MCF 10A (cell line): ENCODE data around the gene TMEM131. TPM values are rescaled to one million over a fixed set of nuclear protein-coding genes. Genes with fewer than 3 reads are reported as not detected.

Experiments
- BruUV-seq: library from RNA; stranded (reverse); fragments of 400-500 nt; replicated peaks from 2 replicates; lab custom pipeline; 2021; lab: Mats Ljungman, UMichigan
- CTCF ChIA-PET: fragments of 300-600 bp; sonication (Branson Sonifier 250); formaldehyde crosslinking; extraction: SDS; loops from one replicate; lab custom pipeline; 2021; ENCODE audit warnings: antibody characterized with exemption, inconsistent platforms; lab: Yijun Ruan, JAX
- POLR2A ChIA-PET: fragments of 300-600, 350-650 bp; sonication (Branson Sonifier 250); formaldehyde crosslinking; extraction: SDS; loops from one replicate; lab custom pipeline; 2020; ENCODE audit warnings: antibody characterized with exemption, inconsistent platforms; lab: Yijun Ruan, JAX
- DNase-seq: peaks from one replicate; pipeline ENCODE4 v3.0.0-alpha.2; 2018; ENCODE audit not compliant: unreplicated experiment
- H3K27ac Mint-ChIP-seq: one replicate; pipeline ENCODE4 v1.8.0; 2022; ENCODE audit warnings: mild to moderate bottlenecking, low read depth, mixed read lengths; ENCODE audit not compliant: unreplicated experiment
- H3K27me3 Mint-ChIP-seq: one replicate; pipeline ENCODE4 v1.8.0; 2022; ENCODE audit warnings: mixed read lengths; ENCODE audit not compliant: insufficient read depth, unreplicated experiment
- H3K36me3 Mint-ChIP-seq: one replicate; pipeline ENCODE4 v1.8.0; 2022; ENCODE audit warnings: mild to moderate bottlenecking, moderate library complexity, mixed read lengths; ENCODE audit not compliant: insufficient read depth, unreplicated experiment
- H3K4me1 Mint-ChIP-seq: one replicate; pipeline ENCODE4 v1.8.0; 2022; ENCODE audit warnings: mixed read lengths; ENCODE audit not compliant: insufficient read depth, unreplicated experiment
- H3K4me3 Mint-ChIP-seq: one replicate; pipeline ENCODE4 v1.8.0; 2022; ENCODE audit warnings: mild to moderate bottlenecking, moderate library complexity, mixed read lengths; ENCODE audit not compliant: unreplicated experiment
- H3K9me3 Mint-ChIP-seq: one replicate; pipeline ENCODE4 v1.8.0; 2022; ENCODE audit warnings: mixed read lengths; ENCODE audit not compliant: unreplicated experiment
- intact Hi-C: fragments of 100-400 bp; cut with micrococcal nuclease; formaldehyde crosslinking; loops from 2 replicates; pipeline ENCODE4 v1.14.1; 2022
- total RNA-seq: library from RNA; stranded (reverse); gene quantifications from 2 replicates; pipeline ENCODE4 v1.2.3, GENCODE V29; 2022
- TF ChIP-seq, protein P1 (sequence below): fragments of 200-600 bp; IDR thresholded peaks from one replicate; pipeline ENCODE4 v1.8.0; 2022; ENCODE audit warnings: antibody characterized with exemption, mild to moderate bottlenecking; ENCODE audit not compliant: unreplicated experiment

TMEM131 gene
- total RNA-seq, 1 experiment from 2014 or later = 42.2 TPM

DNA sequence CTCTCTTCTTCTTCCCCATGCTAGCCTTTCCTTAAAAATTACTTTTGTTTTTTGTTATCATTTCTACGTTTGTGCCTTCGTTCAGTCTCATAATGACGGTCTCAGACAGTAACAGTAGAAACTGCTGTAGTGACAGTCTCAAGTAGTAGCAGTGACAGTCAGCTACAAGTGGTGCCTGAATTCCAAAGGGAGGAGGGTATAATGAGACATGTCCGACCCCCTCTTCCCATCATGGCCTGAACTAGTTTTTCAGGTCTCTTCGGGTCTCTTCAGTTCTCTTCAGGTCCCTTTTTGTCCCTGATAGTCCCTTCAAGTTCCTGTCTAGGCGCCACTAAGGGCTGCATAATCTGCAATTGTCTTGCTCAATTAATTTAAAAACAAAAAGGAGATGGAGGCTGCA lies 12.6 kb downstream of the TMEM131 start:
- Mint-ChIP-seq H3K4me3 (no peak overlapping the region), H3K27me3 (no peaks in the 10 kb centered on the region), H3K36me3 (peaks cover 7% of the 10 kb centered on the region), H3K9me3 (peaks cover 23% of the 10 kb centered on the region), H3K4me1 (peaks cover 17% of the 10 kb centered on the region), H3K27ac (no peak overlapping the region)
- ChIA-PET CTCF (no interaction called here), POLR2A (interaction anchor here (0.5 to 1.0 kb wide), 2 partner anchors 22 to 99 kb away, joined by 3 read pairs; no protein-coding TSS in a partner anchor)
- intact Hi-C loops = no loop called here
- TF ChIP-seq, protein P1, sequence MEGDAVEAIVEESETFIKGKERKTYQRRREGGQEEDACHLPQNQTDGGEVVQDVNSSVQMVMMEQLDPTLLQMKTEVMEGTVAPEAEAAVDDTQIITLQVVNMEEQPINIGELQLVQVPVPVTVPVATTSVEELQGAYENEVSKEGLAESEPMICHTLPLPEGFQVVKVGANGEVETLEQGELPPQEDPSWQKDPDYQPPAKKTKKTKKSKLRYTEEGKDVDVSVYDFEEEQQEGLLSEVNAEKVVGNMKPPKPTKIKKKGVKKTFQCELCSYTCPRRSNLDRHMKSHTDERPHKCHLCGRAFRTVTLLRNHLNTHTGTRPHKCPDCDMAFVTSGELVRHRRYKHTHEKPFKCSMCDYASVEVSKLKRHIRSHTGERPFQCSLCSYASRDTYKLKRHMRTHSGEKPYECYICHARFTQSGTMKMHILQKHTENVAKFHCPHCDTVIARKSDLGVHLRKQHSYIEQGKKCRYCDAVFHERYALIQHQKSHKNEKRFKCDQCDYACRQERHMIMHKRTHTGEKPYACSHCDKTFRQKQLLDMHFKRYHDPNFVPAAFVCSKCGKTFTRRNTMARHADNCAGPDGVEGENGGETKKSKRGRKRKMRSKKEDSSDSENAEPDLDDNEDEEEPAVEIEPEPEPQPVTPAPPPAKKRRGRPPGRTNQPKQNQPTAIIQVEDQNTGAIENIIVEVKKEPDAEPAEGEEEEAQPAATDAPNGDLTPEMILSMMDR = no peak
- BruUV-seq = no TSS peak
- no peak for DNase-seq

DNA sequence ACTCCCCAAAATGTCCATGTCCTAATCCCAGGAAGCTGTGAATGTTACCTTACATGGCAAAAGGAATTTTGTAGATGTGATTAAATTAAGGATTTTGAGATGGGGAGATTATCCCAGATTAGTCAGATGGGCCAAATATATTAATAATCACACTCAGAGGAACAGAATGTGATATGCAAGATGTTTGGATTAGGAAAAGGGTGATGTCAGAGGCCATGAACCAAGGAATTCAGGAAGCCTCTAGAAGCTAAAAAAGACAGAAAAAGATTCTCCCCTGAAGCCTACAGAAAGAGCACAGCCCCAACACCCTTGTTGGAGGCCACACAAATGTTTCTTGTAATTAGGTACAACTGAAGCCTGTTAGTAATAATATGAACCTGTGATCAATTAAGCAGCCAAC lies 13.1 kb downstream of the TMEM131 start:
- no TSS peak for BruUV-seq
- Mint-ChIP-seq H3K9me3 (peaks cover 20% of the 10 kb centered on the region), H3K4me3 (no peak overlapping the region), H3K27ac (no peak overlapping the region), H3K36me3 (peaks cover 7% of the 10 kb centered on the region), H3K4me1 (peaks cover 17% of the 10 kb centered on the region), H3K27me3 (no peaks in the 10 kb centered on the region)
- DNase-seq = no peak
- CTCF ChIA-PET = no interaction called here
- POLR2A ChIA-PET = interaction anchor here (1.0 kb wide), 1 partner anchor 22 kb away, joined by 3 read pairs; no protein-coding TSS in a partner anchor
- intact Hi-C loops = no loop called here
- TF ChIP-seq, protein P1 = no peak

GRCh38 chr2:97981961-97982360 lies 13.8 kb downstream of the TMEM131 start:
- H3K4me3 Mint-ChIP-seq = no peak overlapping the region
- TF ChIP-seq, protein P1 = no peak
- ChIA-PET CTCF (interaction anchor here (0.7 to 1.0 kb wide), 2 partner anchors 55 to 175 kb away, joined by 3 to 4 read pairs; no protein-coding TSS in a partner anchor), POLR2A (interaction anchor here (1.3 kb wide), 1 partner anchor 9 kb away, joined by 3 read pairs; no protein-coding TSS in a partner anchor)
- H3K4me1 Mint-ChIP-seq = peaks cover 17% of the 10 kb centered on the region
- intact Hi-C loops = no loop called here
- no peak overlapping the region for H3K27ac Mint-ChIP-seq
- peaks cover 7% of the 10 kb centered on the region for H3K36me3 Mint-ChIP-seq
- no TSS peak for BruUV-seq
- DNase-seq = no peak
- peaks cover 20% of the 10 kb centered on the region for H3K9me3 Mint-ChIP-seq
- no peaks in the 10 kb centered on the region for H3K27me3 Mint-ChIP-seq

GRCh38 chr2:97979904-97980303 lies 15.8 kb downstream of the TMEM131 start:
- BruUV-seq = no TSS peak
- intact Hi-C loops = no loop called here
- ChIA-PET CTCF (no interaction called here), POLR2A (interaction anchor here (1.4 kb wide), 1 partner anchor 13 kb away, joined by 4 read pairs; no protein-coding TSS in a partner anchor)
- Mint-ChIP-seq H3K36me3 (no peaks in the 10 kb centered on the region), H3K27ac (no peak overlapping the region), H3K27me3 (no peaks in the 10 kb centered on the region), H3K4me3 (no peak overlapping the region), H3K4me1 (peaks cover 9% of the 10 kb centered on the region), H3K9me3 (peaks cover 16% of the 10 kb centered on the region)
- TF ChIP-seq, protein P1 = no peak
- DNase-seq = no peak
